Measurements from ENCODE around the gene SLC25A38. TPM values are rescaled to one million over a fixed set of nuclear protein-coding genes. Genes with fewer than 3 reads are reported as not detected.

SLC25A38 gene
- total RNA-seq, 1 donor from 2014 or later, result 30.8 TPM

- DNase-seq (ENCODE audit: low read depth), result peak; percentile 9
- TF ChIP-seq CTCF (IDR thresholded peaks at IDR 0.05; ENCODE audit: insufficient read depth, low read length, poor library complexity, severe bottlenecking), result no peak
Measured at GRCh38 chr3:39435006-39435748, 52.0 kb downstream of the SLC25A38 start.

GRCh38 chr3:39438880-39439279, 55.7 kb downstream of the SLC25A38 start:
- H3K27me3 ChIP-seq (ENCODE audit: control insufficient read depth, insufficient read depth, low read length), result no peaks in the 10 kb centered on the region
- no peak for DNase-seq (ENCODE audit: low read depth)
- no peaks in the 10 kb centered on the region for H3K36me3 ChIP-seq (ENCODE audit: control insufficient read depth, insufficient read depth, low read length)
- no peak for TF ChIP-seq CTCF (IDR thresholded peaks at IDR 0.05; ENCODE audit: insufficient read depth, low read length, poor library complexity, severe bottlenecking)
- no peak overlapping the region for H3K4me3 ChIP-seq (ENCODE audit: low read depth, low read length)

More at GRCh38 chr3:39435006-39435748, 52.0 kb downstream of the SLC25A38 start:
- Histone ChIP-seq H3K4me3 (ENCODE audit: low read depth, low read length) (no peak overlapping the region), H3K27me3 (ENCODE audit: control insufficient read depth, insufficient read depth, low read length) (no peaks in the 10 kb centered on the region), H3K36me3 (ENCODE audit: control insufficient read depth, insufficient read depth, low read length) (no peaks in the 10 kb centered on the region)

- DNase-seq (ENCODE audit: low read depth), result no peak
- Histone ChIP-seq H3K27me3 (ENCODE audit: control insufficient read depth, insufficient read depth, low read length) (no peaks in the 10 kb centered on the region), H3K36me3 (ENCODE audit: control insufficient read depth, insufficient read depth, low read length) (no peaks in the 10 kb centered on the region), H3K4me3 (ENCODE audit: low read depth, low read length) (no peak overlapping the region)
- no peak for TF ChIP-seq CTCF (IDR thresholded peaks at IDR 0.05; ENCODE audit: insufficient read depth, low read length, poor library complexity, severe bottlenecking)
Measured at GRCh38 chr3:39440316-39440715, 57.1 kb downstream of the SLC25A38 start.

- Histone ChIP-seq H3K27me3 (ENCODE audit: control insufficient read depth, insufficient read depth, low read length) (no peaks in the 10 kb centered on the region), H3K4me3 (ENCODE audit: low read depth, low read length) (no peak overlapping the region), H3K36me3 (ENCODE audit: control insufficient read depth, insufficient read depth, low read length) (no peaks in the 10 kb centered on the region)
- TF ChIP-seq CTCF (IDR thresholded peaks at IDR 0.05; ENCODE audit: insufficient read depth, low read length, poor library complexity, severe bottlenecking), result peak; percentile 35
- DNase-seq (ENCODE audit: low read depth), result no peak
Measured at GRCh38 chr3:39443530-39443929, 60.4 kb downstream of the SLC25A38 start.

- Histone ChIP-seq H3K36me3 (ENCODE audit: control insufficient read depth, insufficient read depth, low read length) (no peaks in the 10 kb centered on the region), H3K27me3 (ENCODE audit: control insufficient read depth, insufficient read depth, low read length) (no peaks in the 10 kb centered on the region), H3K4me3 (ENCODE audit: low read depth, low read length) (no peak overlapping the region)
- DNase-seq (ENCODE audit: low read depth), result no peak
- no peak for TF ChIP-seq CTCF (IDR thresholded peaks at IDR 0.05; ENCODE audit: insufficient read depth, low read length, poor library complexity, severe bottlenecking)
Measured at GRCh38 chr3:39445927-39446326, 62.8 kb downstream of the SLC25A38 start.

- no peak for DNase-seq (ENCODE audit: low read depth)
- TF ChIP-seq CTCF (IDR thresholded peaks at IDR 0.05; ENCODE audit: insufficient read depth, low read length, poor library complexity, severe bottlenecking), result no peak
- Histone ChIP-seq H3K27me3 (ENCODE audit: control insufficient read depth, insufficient read depth, low read length) (no peaks in the 10 kb centered on the region), H3K36me3 (ENCODE audit: control insufficient read depth, insufficient read depth, low read length) (no peaks in the 10 kb centered on the region), H3K4me3 (ENCODE audit: low read depth, low read length) (no peak overlapping the region)
Measured at GRCh38 chr3:39446444-39446843, 63.3 kb downstream of the SLC25A38 start.
